Placental epithelial cell (primary cell): Measurements from ENCODE around the gene SNRPF. TPM values are rescaled to one million over a fixed set of nuclear protein-coding genes. Genes with fewer than 3 reads are reported as not detected.

Experiments
- total RNA-seq: library from RNA; depleted of rRNA; stranded (reverse); fragments of >200 nt; gene quantifications from 2 replicates; pipeline ENCODE4 v1.2.3, GENCODE V29; 2012

SNRPF gene
- total RNA-seq: 5.5 and 8.8 TPM in 2 replicates

DNA sequence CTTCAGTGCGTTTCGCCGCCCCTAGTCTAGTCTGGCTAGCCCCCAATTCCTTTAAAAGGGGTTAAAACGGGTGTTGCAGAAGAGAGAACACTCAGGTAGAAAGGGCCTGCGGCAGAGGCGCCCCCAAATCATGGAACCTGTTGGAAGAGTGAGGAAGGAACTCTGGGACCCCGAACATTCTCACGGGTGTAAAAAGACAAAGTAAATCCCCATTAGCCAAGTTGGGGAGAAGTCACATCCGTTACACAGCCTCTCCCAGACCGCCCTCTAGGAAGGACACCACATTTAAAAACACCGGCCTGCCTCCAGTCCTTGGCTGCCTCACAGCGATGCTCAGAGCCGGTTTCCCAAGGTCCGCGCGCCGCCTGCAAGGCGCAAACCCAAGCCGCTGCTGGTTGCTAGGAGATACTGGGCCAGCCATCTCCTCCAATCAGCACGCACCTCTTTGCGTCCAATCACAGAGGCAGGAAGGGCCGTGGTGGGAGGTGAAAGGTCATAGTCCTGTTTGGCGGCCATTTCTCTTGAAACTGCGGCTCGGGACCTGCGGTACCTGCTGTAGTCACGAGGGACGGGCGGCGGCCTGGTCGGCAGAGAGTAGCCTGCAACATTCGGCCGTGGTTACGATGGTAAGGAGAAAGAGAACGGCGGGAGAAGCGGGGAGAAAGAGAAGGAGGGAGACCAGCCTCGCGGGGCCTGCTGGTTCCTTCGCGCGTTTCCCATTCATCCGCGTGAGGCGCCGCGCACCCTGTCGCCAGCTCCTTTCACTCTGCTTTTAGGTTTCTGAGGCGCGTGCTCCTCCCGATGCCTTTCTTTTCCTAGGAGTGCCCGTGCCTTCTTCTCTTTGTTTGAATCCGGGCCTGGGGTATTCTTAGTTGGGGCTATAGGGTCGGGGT lies at the start of gene SNRPF:
Gene SNRPF (plus strand): TSS at position 502 of the 893 bp plus-strand sequence. CDS start 122 bp downstream, at position 624.

Other genes starting within 250 kb of the SNRPF start
- 7.1 and 78.1 TPM in 2 replicates for gene NTN4, start 68.2 kb upstream of the SNRPF start, total RNA-seq
- under 0.01 and 0.11 TPM in 2 replicates for gene CCDC38, start 83.7 kb downstream of the SNRPF start, total RNA-seq
- 0.39 and 0.76 TPM in 2 replicates for gene AMDHD1, start 84.4 kb downstream of the SNRPF start, total RNA-seq
- not detected in 2 replicates for gene HAL, start 137.4 kb downstream of the SNRPF start, total RNA-seq
- 60.9 and 70.3 TPM in 2 replicates for gene LTA4H, start 176.6 kb downstream of the SNRPF start, total RNA-seq